ENCODE measurements around the gene SMIM11.
"Not testable (repeated sequence)": the region's sequence is repeated elsewhere in the genome, so short reads cannot be mapped to it uniquely, and the experiment has no call there.

Gene SMIM11, protein sequence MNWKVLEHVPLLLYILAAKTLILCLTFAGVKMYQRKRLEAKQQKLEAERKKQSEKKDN

DNA sequence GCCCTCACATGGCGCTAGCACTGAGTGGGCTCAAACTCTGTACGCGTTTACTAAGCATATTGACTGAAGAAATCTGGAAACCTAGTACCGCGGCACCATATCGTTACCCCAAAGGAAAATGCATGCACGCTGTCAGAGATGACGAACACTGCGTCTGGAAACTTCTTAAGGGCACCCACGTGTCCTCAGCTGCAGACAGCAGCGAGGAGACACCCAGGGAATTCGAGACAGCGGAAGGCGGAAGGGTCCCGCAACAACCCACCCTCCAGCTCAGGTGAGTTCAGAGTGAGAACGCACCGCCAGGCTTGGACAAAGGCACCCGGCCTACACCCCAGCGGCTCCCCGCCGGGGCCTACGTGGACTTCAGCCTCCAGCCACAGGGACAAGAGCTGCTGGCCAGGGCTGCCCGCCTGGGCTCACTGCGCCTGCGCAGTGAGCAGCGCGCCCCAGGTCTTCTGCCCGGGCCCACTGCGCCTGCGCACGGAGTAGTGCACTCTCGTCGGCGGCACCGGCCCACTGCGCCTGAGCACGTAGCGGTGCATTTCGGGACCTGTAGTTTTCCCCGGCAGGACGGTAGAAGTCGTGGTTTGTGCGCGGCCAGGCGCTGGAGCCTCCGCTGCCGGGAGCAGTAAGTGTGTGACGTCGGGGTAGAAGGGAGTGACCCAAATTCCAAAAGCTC is at the start of gene SMIM11:
TSS of gene SMIM11 (plus strand) at position 568 of the 679 bp plus-strand sequence. CDS start 3,998 bp downstream, outside the sequence.
- not testable (repeated sequence) for DNase-seq

DNA sequence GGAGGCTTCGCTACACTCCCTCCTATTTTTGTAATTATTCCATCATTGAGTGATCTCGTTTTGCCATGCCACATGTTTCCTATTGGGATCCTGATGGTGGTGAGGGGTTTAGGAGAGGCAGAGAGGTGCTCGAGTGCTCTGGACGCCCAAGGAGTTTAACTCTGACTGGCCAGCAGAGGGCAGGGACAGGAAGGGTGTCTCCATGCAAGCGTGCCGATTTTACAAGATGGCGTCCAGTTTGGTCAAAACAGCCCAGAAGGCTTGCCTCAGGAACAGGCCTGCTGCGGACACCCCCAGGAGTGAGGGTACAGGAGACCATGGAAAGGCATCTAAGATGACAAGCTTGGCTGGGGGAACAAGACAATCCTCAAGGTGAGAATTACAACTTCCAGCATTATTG is 45.3 kb upstream of the SMIM11 start:
- DNase-seq, result no peak

DNA sequence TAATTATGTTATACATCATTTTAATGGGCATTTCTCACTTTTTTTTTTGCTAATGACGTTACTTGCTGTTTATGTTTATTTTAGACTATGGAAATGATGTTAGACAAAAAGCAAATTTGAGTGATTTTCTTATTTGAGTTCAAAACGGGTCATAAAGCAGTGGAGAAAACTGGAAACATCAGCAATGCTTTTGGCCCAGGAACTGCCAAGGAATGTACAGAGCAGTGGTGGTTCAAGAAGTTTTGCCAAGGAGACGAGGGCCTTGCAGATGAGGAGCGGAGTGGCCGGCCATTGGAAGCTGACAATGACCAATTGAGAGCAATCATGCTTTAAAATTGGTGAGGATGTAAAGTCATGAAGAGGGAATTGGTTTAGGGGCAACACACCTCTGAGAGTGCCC is 43.6 kb upstream of the SMIM11 start:
- no peak for DNase-seq

DNA sequence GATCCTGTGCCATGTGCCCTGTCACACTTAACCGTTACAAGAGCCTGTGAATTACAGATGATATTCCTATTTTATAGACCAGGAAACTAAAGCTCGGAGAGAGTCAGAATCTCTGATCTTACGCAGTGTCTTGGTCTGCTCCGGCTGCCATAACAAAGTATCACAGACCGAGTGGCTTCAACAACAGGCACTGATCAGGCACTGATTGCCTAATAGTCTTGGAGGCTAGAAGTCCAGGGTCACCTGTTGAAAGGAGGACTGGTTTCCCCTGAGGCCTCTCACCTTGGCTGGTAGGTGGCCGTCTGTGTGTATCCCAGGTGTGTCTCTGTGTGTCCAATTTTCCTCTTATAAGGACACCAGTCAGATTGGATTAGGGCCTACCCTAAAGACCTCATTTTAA is 43.0 kb upstream of the SMIM11 start:
- no peak for DNase-seq

DNA sequence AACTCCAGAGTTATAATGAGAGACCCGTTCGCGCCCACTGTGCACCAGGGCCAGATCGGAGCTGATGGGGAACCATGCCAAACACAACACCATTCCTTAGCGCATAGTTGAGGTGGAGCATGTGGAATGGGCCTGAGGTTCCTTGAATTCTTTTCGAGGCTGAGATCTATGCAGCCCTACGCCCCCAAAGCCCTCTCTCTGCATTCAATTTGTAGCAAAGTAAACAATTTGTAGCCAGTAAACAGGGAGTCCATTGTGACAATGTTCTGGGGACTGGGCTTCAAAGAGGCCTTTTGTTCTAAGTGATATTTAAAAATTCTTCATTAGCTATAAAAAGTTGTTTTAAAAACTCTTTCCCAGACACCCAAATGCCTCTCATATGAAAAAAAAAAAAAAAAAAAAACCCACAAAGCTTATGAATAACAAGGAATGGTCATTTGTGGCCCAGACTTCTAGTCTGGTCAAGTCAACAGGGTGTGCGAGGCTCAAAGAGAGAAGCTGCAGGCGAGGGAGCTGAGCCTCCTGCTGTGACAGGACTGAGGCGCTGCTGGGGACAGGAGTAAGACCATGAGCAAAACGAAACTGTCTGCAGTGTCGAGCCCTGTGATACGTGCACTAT is 42.1 kb upstream of the SMIM11 start:
- peak; percentile 84 for DNase-seq

DNA sequence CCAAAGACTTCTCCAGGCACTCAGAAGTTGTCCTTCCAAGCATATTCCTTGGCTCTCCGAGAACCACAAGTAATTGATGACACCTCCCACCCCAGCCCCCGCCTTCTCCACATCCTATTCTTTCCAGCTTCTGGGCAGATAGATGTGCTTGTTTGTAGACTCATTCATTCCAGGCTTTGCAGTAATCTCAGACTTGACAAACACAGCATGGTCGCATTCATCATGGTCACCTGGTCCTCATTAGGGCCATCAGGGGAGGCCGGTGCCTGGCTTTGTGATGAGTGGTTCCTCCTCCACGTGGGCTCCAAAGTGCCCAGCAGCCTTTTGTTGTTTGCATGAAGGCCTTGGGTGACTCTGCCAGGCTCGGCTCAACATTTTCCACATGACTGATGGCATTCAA is 40.0 kb upstream of the SMIM11 start:
- peak; percentile 81 for DNase-seq

DNA sequence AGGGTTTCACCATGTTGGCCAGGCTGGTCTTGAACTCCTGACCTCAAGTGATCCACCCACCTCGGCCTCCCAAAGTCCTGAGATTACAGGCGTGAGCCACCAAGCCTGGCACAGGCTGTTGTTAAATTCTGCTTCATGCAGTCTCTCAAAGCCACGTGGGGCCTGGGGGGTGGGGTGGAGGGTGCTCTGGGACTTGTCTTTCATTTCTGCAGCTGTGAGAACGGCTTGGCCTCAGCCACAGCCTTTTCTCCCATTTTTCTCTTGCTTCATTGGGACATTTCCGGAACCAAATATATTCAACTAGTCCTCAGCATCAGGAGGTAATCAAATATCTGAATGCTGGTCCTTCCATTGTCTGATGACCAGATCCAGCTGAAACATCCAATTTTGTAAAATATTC is 39.1 kb upstream of the SMIM11 start:
- no peak for DNase-seq

DNA sequence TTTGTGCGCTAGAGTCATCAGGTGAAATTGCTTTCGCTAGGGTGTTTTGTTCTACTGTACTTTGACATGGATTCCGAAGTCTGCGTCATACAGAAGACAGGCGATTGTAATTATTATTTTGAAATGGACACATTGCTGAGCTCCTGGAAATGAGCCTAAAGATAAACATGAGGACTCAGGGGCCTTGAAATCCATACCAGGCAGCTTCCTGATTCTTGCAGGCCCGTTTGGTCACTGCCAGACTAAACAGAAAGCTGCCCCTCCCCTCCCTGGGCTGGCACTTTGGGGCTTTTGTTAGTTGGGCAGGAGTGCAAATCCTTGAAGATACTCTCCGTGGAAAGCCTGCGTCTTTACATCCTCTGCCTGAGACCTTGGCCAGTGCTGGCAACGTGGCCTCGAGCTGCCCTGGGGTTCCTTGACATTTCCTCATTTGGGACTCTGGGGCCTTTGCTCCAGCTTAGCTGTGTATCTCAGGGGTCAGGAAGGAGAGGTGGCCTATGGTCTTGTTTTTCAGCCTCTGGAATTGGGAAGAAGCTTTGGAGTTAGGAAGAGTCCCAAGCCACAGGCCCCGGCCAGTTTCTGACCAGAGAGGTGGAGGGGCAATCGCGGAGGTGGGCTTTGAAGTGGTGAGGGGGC is 38.4 kb upstream of the SMIM11 start:
- peak; percentile 16 for DNase-seq

DNA sequence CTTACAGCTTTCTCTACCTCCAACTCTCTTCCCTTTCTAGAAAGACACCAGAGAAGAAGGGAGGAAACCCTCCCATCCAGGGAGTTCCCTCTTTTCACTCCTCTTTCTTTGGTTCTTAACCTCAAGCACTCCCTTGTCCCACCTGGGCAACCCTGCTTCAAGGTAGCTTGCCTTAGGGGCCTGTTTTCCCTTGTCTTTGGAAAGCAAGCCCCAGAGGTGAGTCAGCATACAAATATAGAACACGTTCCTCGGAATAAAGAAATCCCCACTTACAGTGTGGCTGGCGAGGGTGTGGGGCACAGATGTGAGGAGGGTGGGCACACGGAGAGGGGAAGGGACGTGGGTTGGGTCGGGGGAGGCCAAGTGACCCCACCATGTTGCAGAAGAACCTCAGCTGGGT is 37.6 kb upstream of the SMIM11 start:
- no peak for DNase-seq

DNA sequence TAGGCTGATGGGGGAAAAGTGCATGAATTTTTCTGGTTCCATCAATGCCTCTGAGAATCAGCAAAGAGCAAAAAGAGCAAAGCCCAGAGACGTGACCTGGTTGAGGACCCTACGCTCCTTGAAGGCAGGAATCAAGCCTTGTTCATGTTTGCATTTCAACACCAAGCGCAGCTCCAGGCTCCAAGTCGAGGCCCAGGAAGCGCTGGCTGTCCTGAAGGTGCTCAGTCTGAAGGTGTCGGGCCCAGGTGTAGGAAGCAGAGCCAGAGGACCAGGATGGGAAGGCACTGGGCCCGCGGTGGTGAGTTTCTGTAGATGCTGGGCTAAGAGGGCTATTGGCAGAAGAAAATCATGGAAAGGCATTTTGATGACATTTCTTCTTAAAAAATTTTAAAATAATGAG is 37.1 kb upstream of the SMIM11 start:
- no peak for DNase-seq

DNA sequence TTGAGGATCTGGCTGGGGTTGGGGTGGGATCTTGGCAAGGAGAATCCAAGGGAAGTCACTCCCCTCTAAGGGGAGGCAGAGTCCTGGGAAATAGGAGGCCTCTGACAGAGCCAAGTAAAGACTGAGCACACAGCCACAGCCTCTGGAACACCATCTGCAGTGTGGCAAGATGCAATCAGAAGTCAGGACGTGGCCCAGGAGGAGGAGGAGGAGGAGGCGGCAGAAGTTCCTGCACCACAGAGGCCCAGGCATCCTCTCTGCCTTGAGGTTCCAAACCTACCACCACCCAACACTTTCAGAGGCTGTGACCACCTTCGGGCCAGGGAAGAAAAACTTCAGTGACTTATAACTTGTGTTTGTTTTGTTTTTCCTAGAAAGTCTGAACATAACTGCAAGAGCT is 35.2 kb upstream of the SMIM11 start:
- no peak for DNase-seq

DNA sequence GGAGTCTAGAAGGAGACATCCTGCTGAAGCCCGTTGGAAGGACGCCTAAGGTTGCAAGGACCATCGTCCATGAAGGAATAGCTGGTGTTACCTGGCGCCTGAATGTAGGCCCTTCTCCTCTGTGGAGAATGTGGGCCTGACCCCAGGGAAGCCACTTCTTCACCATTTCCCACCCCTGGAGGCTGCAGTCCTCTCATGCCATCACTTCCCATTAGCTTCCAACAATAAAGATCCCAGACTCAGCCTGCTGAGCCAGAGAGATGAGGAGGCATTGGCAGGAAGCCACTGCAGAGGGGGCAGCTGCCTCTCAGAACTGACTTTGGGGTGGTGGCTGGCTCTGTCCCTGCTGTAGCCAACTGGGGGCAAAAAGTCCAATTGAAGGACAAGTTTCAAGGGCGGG is 32.8 kb upstream of the SMIM11 start:
- no peak for DNase-seq

DNA sequence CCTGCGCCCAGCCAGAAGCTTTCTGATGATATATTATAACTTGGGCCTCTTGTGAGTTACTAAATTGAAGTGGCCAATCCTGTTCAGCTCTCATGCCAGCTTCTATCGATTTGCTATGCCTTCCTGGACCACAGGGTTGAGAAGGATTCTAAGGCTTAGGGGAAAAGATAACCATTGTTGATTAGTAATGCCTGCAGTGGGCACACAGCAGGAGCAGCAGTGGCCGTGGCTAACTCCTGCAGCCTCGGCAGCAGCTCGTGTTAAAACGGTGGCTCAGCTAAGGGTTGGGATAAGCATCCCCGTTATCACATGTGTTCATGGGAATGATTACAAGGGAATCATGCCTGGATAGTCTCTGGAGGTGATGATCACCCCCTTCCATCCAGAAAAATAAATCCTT is 32.0 kb upstream of the SMIM11 start:
- DNase-seq, result no peak

DNA sequence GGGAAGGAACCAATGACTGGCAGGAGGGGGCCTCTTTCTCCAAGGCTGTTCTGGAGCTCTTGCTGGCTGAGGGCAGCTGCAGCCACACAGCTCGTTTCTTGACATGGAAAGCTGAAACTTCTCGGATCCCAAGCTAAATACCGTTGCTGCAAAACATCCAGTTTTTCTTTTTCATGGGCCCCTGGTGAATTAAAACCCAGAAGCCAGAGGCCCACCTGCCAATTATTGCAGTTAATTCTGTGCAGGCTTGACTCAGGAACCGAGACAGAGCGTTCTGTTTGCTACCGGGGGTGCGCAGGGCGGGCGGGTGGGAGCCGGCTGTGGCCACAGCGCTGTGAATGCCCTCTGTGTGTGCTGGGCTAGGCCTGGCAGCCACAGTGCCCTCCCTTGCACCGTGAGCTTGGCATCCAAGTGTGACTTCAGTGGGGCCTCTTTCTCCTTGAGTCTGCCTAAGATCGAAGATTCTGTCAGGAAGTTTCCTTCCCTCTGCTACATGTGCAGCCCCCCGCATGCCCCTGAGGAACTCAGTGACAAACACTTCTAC is 31.4 kb upstream of the SMIM11 start:
- DNase-seq, result no peak

DNA sequence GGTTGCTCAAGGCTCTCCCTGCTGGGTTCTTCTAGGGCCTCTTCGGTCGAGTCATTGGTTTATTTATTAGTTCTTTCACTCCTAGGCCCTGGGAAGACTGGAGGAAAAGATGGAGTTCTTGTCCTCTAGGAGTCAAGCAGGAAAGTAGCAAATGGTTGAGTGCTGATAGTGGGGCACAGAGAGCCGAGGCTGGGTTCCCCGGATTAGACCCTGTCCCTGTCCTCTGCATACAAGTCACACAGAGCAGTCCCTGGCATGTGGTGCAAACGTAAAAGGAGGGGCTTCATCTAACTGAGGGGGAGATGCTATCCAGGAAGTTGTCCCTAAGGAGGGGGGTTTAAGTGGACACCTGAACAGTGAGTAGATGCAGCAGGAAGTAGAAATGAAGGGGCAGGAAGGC is 30.7 kb upstream of the SMIM11 start:
- no peak for DNase-seq

DNA sequence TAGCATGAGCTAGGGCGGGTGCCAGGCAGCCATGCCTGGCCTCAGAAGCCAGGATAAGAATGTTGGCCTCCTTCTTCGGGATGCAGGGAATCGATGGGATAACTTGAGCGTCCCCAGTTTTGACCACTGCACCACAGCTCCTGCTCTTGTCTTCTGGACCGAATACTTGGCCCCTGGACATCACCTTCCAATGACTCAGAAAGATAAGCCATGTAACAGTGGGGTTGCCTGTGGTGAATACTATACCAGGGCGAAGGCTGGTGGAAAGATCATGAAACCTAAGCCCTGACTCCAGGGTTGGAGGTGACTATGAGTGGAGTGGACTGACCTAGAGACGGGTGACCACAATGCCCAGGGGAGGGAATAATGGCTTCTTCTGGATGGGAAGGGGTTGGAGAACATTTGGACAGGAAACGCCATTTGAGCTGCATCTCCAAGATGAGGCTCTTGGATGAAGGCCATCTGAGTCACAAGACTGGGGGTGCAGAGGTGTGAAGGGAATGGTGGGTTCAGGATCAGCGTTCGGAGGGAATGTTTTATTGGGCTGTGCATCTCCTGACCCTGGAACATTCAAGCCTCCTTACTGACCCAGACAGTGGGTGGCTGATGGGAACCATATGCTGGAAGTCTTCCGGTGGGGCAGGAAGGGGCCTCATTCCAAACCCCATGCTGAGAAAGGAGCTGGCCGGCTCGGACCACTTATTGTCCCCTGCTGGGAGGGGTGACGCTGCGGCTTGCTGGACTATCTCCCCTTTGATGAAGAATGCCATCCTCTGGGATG is 30.0 kb upstream of the SMIM11 start:
- peak; percentile 74 for DNase-seq

DNA sequence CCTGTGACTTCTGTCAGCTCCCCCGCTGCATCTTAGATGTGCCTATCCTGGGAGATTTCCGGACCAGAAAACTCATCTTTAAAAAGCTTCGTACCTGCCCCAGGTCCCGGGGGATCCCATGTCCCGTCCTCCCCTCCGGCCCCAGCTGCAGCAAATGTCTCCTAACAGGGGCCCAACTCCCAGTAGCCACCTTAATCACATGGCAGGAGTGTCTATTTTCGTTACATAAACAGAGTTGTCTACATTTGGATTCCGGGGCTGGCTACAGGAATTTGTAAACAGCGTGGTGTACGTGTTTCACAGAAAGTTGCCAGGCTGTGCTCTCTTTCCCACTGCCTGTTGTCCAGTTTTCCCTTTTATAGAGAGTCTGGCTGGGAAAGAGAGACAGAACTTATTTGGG is 29.4 kb upstream of the SMIM11 start:
- DNase-seq, result no peak

DNA sequence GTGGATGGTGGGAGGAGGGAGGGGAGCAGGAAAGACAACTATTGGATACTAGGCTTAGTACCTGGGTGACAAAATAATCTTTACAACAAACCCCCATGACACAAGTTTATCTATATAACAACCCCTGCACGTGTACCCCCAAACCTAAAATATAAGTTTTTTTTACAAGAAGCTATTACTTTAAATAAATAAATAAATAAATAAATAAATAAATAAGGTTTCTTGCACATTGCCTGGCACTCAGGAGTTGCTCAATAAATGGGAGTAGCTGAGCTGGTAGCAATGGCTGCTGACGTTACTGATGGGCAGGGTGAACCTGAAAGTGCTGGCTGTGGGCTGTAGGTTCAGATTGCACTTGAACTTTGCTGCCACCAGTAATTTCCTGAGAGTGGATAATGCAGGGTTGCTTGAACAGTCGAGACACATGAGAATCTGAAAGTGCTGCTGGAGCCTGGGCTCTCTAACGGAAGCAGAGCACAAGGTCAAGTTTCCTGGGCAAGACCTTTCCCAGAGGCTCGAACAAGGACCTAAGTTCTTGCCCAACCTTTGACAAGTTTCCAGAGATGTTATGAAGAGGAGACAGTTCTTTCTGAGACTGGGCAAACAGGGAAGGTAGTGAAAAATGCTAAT is 26.3 kb upstream of the SMIM11 start:
- DNase-seq, result no peak

DNA sequence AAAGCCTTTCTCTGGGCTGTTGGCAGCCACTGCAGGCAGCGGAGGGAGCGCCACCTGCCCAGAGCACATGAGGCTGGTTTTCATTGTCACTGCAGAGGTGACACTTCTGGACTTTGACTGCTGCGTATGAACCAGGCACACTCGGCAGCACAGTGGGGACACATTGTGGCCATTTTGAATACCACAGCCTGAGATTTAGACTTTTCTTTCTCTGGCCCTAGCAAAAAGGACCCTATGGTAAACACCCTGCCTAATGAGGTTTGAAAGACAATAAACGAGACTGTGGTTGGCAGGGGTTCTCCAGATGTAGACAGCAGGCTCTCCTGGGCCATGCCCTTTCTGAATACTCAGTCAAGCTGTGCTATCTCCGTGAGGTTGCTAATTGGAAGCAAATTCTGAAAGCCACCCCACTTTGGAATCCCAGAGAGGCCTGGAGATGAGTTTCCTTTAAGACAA is 23.5 kb upstream of the SMIM11 start:
- peak; percentile 36 for DNase-seq

DNA sequence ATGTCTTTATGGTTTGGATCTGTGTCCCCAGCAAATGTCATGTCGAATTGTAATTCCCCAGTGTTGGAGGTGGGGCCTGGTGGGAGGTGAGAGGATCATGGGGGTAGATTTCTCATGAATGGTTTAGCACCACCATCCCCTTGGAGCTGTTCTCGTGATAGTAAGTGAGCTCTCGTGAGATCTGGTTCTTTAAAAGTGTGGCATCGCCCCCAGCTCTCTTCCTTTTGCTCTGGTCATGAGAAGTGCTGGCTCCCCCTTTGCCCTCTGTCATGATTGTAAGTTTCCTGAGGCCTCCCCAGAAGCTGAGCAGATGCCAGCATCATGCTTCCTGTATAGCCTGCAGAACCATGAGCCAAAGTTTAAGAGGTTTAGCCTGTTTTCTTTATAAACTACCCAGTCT is 22.8 kb upstream of the SMIM11 start:
- DNase-seq, result no peak

DNA sequence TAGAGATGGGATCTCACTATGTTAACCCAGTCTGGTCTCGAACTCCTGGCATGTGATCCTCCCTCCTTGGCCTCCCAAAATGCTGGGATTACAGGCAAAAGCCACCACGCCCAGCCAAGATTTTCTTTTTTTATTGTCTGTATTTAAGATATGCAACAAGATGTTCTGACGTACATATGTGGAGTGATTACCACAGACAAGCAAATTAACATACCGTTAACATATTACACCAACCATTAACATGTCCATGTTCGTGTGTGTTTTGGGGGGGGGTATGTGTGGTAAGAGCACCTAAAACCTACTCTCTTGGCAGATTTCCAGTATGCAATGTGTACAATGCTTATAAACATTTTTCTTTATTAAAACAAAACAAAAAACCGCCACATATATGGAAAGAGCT is 22.1 kb upstream of the SMIM11 start:
- DNase-seq, result no peak

DNA sequence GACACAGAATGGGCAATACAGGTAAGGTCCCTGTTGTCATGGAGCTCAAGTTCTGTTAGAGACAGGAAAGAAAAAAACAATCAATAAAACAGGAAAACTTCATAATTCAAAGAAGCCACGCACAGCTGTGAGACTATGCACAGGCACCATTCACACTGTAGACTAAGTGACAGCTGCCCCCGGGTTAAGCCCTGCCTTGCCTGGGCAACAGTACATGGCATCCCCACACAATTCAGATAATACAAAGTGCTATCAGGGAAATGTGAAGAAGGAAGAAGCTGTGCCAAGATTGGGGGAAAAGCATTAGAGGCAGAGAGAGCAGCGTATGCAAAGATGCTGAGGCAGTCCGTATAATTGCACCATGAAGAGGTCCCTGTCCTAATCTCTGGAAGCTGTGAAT is 20.5 kb upstream of the SMIM11 start:
- DNase-seq, result no peak

DNA sequence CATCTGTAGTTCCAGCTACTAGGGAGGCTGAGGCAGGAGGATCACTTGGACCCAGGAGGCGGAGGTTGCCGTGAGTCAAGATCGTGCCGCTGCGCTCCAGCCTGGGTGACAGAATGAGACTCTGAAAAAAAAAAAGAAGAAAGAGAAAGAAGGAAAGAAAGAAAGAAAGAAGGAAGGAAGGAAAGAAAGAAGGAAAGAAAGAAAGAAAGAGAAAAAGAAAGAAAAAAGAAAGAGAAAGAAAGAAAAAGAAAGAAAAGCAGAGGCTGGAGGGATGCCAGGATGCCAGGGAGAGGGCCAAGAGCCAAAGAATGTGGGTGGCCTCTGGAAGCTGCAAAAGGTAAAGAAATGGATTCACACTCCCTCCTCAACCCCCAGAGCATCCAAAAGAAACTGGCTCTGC is 19.7 kb upstream of the SMIM11 start:
- no peak for DNase-seq
